Esophagus squamous epithelium (tissue), 5 donors: ENCODE measurements around the gene MYL1. TPM values are rescaled to one million over a fixed set of nuclear protein-coding genes. Genes with fewer than 3 reads are reported as not detected.

Experiments
- DNase-seq: peaks from one replicate; lab custom pipeline; 2025; lab: John Stamatoyannopoulos, UW
- H3K27ac ChIP-seq, 4 donors: fragments of 200-600 bp; sonication (generic); one replicate each; pipeline ENCODE4 v1.5.1; 2016 to 2019; ENCODE audit warnings: mild to moderate bottlenecking in 1 of 4
- H3K27me3 ChIP-seq, 4 donors: fragments of 200-600 bp; sonication (generic); 1 replicate in 3 of 4; 2 replicates in 1 of 4; pipeline versions ENCODE4 v1.5.1 to v1.6.0; 2017 to 2021; ENCODE audit warnings: antibody characterized with exemption in 1 of 4
- H3K36me3 ChIP-seq, 3 donors: fragments of 200-600 bp; sonication (generic); one replicate each; pipeline ENCODE4 v1.5.1; 2016 to 2019
- H3K4me1 ChIP-seq, 3 donors: fragments of 200-600 bp; sonication (generic); one replicate each; pipeline ENCODE4 v1.5.1; 2017 to 2019
- H3K4me3 ChIP-seq, 4 donors: fragments of 200-600 bp; sonication (generic); 1 replicate in 3 of 4; 2 replicates in 1 of 4; pipeline ENCODE4 v1.5.1; 2016 to 2019; ENCODE audit warnings: mild to moderate bottlenecking in 2 of 4, moderate library complexity in 1 of 4
- H3K9me3 ChIP-seq, 3 donors: fragments of 200-600 bp; sonication (generic); one replicate each; pipeline ENCODE4 v1.5.1; 2016 to 2019
- CTCF ChIP-seq, 6 experiments: fragments of 450-650 bp in 4 of 6; fragments of 200-600 bp in 2 of 6; sonication (generic) in 2 of 6; IDR thresholded peaks; one replicate each; pipeline ENCODE4 v1.5.1; 2016 to 2019; ENCODE audit warnings: antibody characterized with exemption in 6 of 6, mild to moderate bottlenecking in 4 of 6, moderate library complexity in 4 of 6
- POLR2A ChIP-seq, 4 donors: fragments of 450-650 bp; IDR thresholded peaks; one replicate each; pipeline ENCODE4 v1.6.1; 2017; ENCODE audit warnings: antibody characterized with exemption in 4 of 4, mild to moderate bottlenecking in 4 of 4, moderate library complexity in 3 of 4
- WGBS, 2 donors: methylation state at CpG; one replicate each; pipeline ENCODE4 v1.1.5; 2018; 5-methylcytosine and 5-hydroxymethylcytosine counted together
- intact Hi-C: fragments of 100-400 bp; cut with DNase I; formaldehyde crosslinking; loops from one replicate; pipeline ENCODE4 v1.15.0; 2022
- total RNA-seq, 4 donors: library from RNA; depleted of rRNA; stranded (reverse); fragments of >200 nt; gene quantifications; one replicate each; pipeline ENCODE4 v1.1.0, GENCODE V29; 2016
- donor health status: DM: yes; HTN: yes; CAD: no.

Gene MYL1
- total RNA-seq, 4 donors from 2014 or later, result not detected

GRCh38 chr2:210318486-210318885 is 3.5 kb upstream of the MYL1 start:
- no peaks in the 10 kb centered on the region for H3K9me3 ChIP-seq
- no peak for DNase-seq
- intact Hi-C loops, result no loop called here
- H3K4me3 ChIP-seq, result no peak overlapping the region
- H3K27me3 ChIP-seq, result no peaks in the 10 kb centered on the region
- no peaks in the 10 kb centered on the region for H3K4me1 ChIP-seq
- no peak for TF ChIP-seq POLR2A (IDR thresholded peaks at IDR 0.05)
- no peak for TF ChIP-seq CTCF (IDR thresholded peaks at IDR 0.05)
- 70 to 71% methylated on average over 2 of the region's 2 CpGs for WGBS, 2 donors
- no peaks in the 10 kb centered on the region for H3K36me3 ChIP-seq
- no peak overlapping the region for H3K27ac ChIP-seq

DNA sequence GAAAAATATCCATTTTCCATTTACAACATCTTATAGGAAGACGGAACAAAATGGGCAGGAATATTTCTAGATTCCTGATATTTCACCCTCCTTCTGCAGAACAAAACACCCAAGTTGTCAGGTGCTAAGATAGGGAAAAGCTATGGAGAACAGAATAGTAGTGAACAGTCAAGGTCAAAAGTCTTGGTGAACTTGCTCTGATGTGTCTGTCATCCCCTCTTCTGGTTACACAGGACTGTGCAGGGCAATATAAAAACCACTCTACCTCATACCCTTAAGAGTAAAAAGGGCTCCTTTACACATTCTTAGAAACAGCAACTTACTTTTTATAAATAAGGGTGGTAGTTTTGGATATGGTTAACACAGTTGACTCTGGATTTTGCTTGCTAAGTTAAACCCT is 4.4 kb downstream of the MYL1 start:
- H3K4me3 ChIP-seq, result no peak overlapping the region
- WGBS, 2 donors, result 0 to 34% methylated on average over 1 of the region's 1 CpG
- H3K27ac ChIP-seq, result no peak overlapping the region
- H3K4me1 ChIP-seq, result no peaks in the 10 kb centered on the region
- TF ChIP-seq POLR2A (IDR thresholded peaks at IDR 0.05), result no peak
- no peak for TF ChIP-seq CTCF (IDR thresholded peaks at IDR 0.05)
- H3K9me3 ChIP-seq, result no peaks in the 10 kb centered on the region
- DNase-seq, result no peak
- H3K27me3 ChIP-seq, result no peaks in the 10 kb centered on the region
- no peaks in the 10 kb centered on the region for H3K36me3 ChIP-seq
- intact Hi-C loops, result no loop called here

DNA sequence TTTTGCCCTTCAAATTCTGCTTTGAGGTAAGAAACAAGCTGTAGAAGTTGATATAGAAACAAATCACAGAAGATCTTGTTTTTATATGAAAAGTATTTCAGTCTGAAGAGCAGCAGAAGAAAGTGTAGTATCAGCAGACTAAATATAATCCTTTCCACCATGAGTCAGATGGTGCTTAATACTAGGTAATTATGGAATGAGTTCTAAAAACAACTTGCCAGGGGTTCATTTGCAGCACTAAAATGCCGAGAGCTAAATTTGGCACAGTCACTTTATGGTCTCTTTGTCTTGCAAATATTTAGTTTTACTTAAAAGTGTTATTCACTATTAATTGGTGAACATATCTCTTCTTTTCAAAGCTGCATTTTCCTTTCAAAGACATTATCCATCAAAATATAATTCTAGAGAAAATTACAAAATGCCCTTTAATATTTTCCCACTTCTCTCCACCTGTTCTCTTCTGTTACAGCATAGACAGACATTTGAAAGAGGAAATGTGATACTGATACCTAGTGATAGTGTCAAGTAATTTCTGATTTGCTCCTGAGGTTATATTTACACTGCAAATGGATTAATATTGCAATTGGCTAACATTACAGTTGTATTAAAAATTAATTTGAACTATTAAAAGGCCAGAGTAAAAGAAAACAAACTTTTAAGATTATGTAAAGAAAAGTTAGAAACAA is 5.3 kb downstream of the MYL1 start:
- DNase-seq, result no peak
- Histone ChIP-seq H3K36me3 (no peaks in the 10 kb centered on the region), H3K4me3 (no peak overlapping the region), H3K9me3 (no peaks in the 10 kb centered on the region), H3K27ac (no peak overlapping the region), H3K4me1 (no peaks in the 10 kb centered on the region), H3K27me3 (no peaks in the 10 kb centered on the region)
- intact Hi-C loops, result no loop called here
- TF ChIP-seq POLR2A (IDR thresholded peaks at IDR 0.05), result no peak
- TF ChIP-seq CTCF (IDR thresholded peaks at IDR 0.05), result no peak
- WGBS, 2 donors, result 33 to 42% methylated on average over 1 of the region's 1 CpG

GRCh38 chr2:210303498-210303897 is 11.5 kb downstream of the MYL1 start:
- intact Hi-C loops, result no loop called here

GRCh38 chr2:210302326-210302725 is 12.6 kb downstream of the MYL1 start:
- Histone ChIP-seq H3K27me3 (no peaks in the 10 kb centered on the region), H3K36me3 (no peaks in the 10 kb centered on the region), H3K4me3 (no peak overlapping the region), H3K9me3 (no peaks in the 10 kb centered on the region), H3K27ac (no peak overlapping the region), H3K4me1 (no peaks in the 10 kb centered on the region)
- 48% methylated on average over 3 of the region's 3 CpGs for WGBS, 2 donors
- no peak for DNase-seq
- intact Hi-C loops, result no loop called here
- no peak for TF ChIP-seq POLR2A (IDR thresholded peaks at IDR 0.05)
- no peak for TF ChIP-seq CTCF (IDR thresholded peaks at IDR 0.05)

More at GRCh38 chr2:210303498-210303897, 11.5 kb downstream of the MYL1 start:
- H3K4me3 ChIP-seq, result no peak overlapping the region
- TF ChIP-seq CTCF (IDR thresholded peaks at IDR 0.05), result no peak
- H3K27me3 ChIP-seq, result no peaks in the 10 kb centered on the region
- no peak for DNase-seq
- no peaks in the 10 kb centered on the region for H3K9me3 ChIP-seq
- WGBS, 2 donors, result 82 to 86% methylated on average over 3 of the region's 3 CpGs
- H3K4me1 ChIP-seq, result no peaks in the 10 kb centered on the region
- H3K27ac ChIP-seq, result no peak overlapping the region
- H3K36me3 ChIP-seq, result no peaks in the 10 kb centered on the region
